Keratinocyte (primary cell): ENCODE results near the gene PLEKHM1. TPM values are rescaled to one million over a fixed set of nuclear protein-coding genes. Genes with fewer than 3 reads are reported as not detected.

ENCODE experiments used
- DNase-seq: peaks from one replicate; pipeline ENCODE4 v3.0.0-alpha.2; 2011; ENCODE audit warnings: low read depth, missing footprints, low spot score
- FAIRE-seq: peaks from 2 replicates; lab custom pipeline; 2011; peaks lifted over from hg19 to GRCh38; lab: Jason Lieb, UNC
- H2AFZ ChIP-seq: 2 replicates; pipeline ENCODE4 v1.6.0; 2012; ENCODE audit warnings: low read length, control low read depth, inconsistent platforms; ENCODE audit not compliant: control insufficient read depth
- H3K27ac ChIP-seq: 2 replicates; pipeline ENCODE4 v1.5.1; 2011; ENCODE audit warnings: low read length; ENCODE audit not compliant: control insufficient read depth, insufficient read depth
- H3K27me3 ChIP-seq: 3 replicates; pipeline ENCODE4 v1.6.0; 2011; ENCODE audit warnings: low read length; ENCODE audit not compliant: control insufficient read depth, insufficient read depth; ENCODE audit errors: extremely low read depth
- H3K36me3 ChIP-seq, 2 experiments: 2 replicates in 1 of 2; 3 replicates in 1 of 2; pipeline ENCODE4 v1.5.1; 2011; ENCODE audit warnings: low read length in 2 of 2, mild to moderate bottlenecking in 1 of 2; ENCODE audit not compliant: control insufficient read depth in 2 of 2, insufficient read depth in 2 of 2; ENCODE audit errors: extremely low read depth in 1 of 2
- H3K4me1 ChIP-seq: 3 replicates; pipeline ENCODE4 v1.5.1; 2011; ENCODE audit warnings: low read length; ENCODE audit not compliant: control insufficient read depth, insufficient read depth; ENCODE audit errors: extremely low read depth
- H3K4me2 ChIP-seq: 3 replicates; pipeline ENCODE4 v1.6.0; 2011; ENCODE audit warnings: low read depth, low read length; ENCODE audit not compliant: control insufficient read depth, insufficient read depth; ENCODE audit errors: extremely low read depth
- H3K4me3 ChIP-seq, 3 experiments: fragments of 200-600 bp in 1 of 3; sonication (generic) in 1 of 3; 2 replicates in 2 of 3; 3 replicates in 1 of 3; pipeline ENCODE4 v1.5.1; 2011 to 2016; ENCODE audit warnings: low read length in 3 of 3, mild to moderate bottlenecking in 3 of 3, control low read depth in 2 of 3, inconsistent platforms in 1 of 3, low read depth in 1 of 3, mixed read lengths in 1 of 3, mixed run types in 1 of 3, moderate library complexity in 1 of 3; ENCODE audit not compliant: control insufficient read depth in 2 of 3, insufficient read depth in 2 of 3; ENCODE audit errors: extremely low read depth in 1 of 3
- H3K79me2 ChIP-seq: 2 replicates; pipeline ENCODE4 v1.6.0; 2012; ENCODE audit warnings: low read length; ENCODE audit not compliant: control insufficient read depth, insufficient read depth
- H3K9ac ChIP-seq: 3 replicates; pipeline ENCODE4 v1.6.0; 2011; ENCODE audit warnings: low read length; ENCODE audit not compliant: control insufficient read depth, insufficient read depth; ENCODE audit errors: extremely low read depth
- H3K9me1 ChIP-seq: 3 replicates; pipeline ENCODE4 v1.6.0; 2011; ENCODE audit warnings: low read length; ENCODE audit not compliant: control insufficient read depth, insufficient read depth; ENCODE audit errors: extremely low read depth
- H3K9me3 ChIP-seq: 2 replicates; pipeline ENCODE4 v1.5.1; 2012; ENCODE audit warnings: low read depth, low read length; ENCODE audit not compliant: control insufficient read depth
- H4K20me1 ChIP-seq: 3 replicates; pipeline ENCODE4 v1.6.0; 2011; ENCODE audit warnings: low read length; ENCODE audit not compliant: control insufficient read depth, insufficient read depth; ENCODE audit errors: extremely low read depth
- CTCF ChIP-seq, 3 experiments: IDR thresholded peaks in 1 of 3; conservative IDR thresholded peaks in 1 of 3; optimal IDR thresholded peaks in 1 of 3; 2 replicates in 2 of 3; 3 replicates in 1 of 3; pipeline versions ENCODE3 to v1.5.1; 2011; ENCODE audit warnings: low read length in 3 of 3, mild to moderate bottlenecking in 3 of 3, moderate library complexity in 2 of 3, control low read depth in 1 of 3, inconsistent platforms in 1 of 3; ENCODE audit not compliant: insufficient read depth in 2 of 3; ENCODE audit errors: extremely low read depth in 1 of 3
- EZH2 ChIP-seq: IDR thresholded peaks from one replicate; pipeline ENCODE4 v1.6.1; 2012; ENCODE audit warnings: inconsistent platforms, mild to moderate bottlenecking, low read length, moderate library complexity
- dilution Hi-C: fragments of 300-500 bp; cut with MboI; formaldehyde crosslinking; loops from one replicate; pipeline ENCODE4 v1.7.0; 2020; ENCODE audit warnings: low sequenced_read_pairs; ENCODE audit not compliant: extremely low pct_ligation_motif_present
- polyA plus RNA-seq, 5 experiments: library from polyadenylated mRNA; depleted of rRNA in 3 of 5; stranded (reverse) in 3 of 5; stranded (forward) in 1 of 5; unstranded in 1 of 5; fragments of >200 nt; gene quantifications; 1 replicate in 1 of 5; 2 replicates in 3 of 5; 3 replicates in 1 of 5; pipeline versions ENCODE4 v1.2.1 to v1.2.3, GENCODE V29; 2011 to 2012; ENCODE audit warnings: missing spikeins in 2 of 5, low read depth in 1 of 5, low replicate concordance in 1 of 5

PLEKHM1 gene
- polyA plus RNA-seq, 1 donor (not counting 4 experiments of a cell fraction or from before 2014, with no cell fraction given) = 33.0 TPM

DNA sequence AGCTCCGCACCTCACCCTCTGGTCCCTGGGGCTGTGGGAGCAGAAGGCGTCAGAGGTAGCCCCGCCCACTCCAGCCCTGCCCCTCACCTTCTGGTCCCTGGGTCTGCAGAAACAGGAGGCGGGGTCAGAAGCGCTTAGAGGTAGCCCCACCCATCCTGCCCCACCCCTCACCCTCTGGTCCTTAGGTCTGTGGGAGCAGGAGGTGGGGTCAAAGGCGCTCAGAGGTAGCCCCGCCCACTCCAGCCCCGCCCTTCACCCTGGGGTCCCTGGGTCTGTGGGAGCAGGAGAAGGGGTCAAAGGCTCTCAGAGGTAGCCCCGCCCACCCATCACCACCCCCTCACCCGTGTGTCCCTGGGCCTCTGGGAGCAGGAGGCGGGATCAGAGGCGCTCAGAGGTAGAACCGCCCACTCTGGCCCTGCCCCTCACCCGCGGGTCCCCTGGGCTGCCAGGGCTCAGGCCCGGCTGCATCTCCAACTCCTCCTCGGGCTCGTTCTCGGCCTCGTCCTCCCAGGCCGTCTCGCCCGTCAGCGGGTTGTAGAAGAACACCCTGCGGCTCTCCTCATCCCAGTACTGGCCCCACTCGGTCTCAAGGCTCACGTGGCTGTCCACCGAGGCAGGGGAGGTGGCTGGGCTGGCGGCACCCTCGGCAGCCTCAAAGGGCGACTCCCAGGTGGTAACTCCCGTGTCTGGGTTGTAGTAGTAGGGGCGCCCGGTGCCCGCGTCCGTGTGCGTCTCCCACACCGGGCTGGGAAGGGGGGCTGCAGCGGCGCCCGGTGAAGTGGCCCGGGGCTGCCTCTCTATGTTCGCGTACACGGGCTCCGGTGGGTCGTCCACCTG is 85.1 kb downstream of the PLEKHM1 start:
- FAIRE-seq (no peak), DNase-seq (no peak)
- Histone ChIP-seq H3K27me3 (no peaks in the 10 kb centered on the region), H3K4me2 (no peak overlapping the region), H3K36me3 (peaks cover 18 to 41% of the 10 kb centered on the region in 2 experiments), H4K20me1 (no peaks in the 10 kb centered on the region), H2AFZ (no peak overlapping the region), H3K27ac (no peak overlapping the region), H3K9ac (no peak overlapping the region), H3K79me2 (no peaks in the 10 kb centered on the region), H3K9me3 (no peaks in the 10 kb centered on the region), H3K4me3 (no peak overlapping the region), H3K4me1 (no peaks in the 10 kb centered on the region), H3K9me1 (no peaks in the 10 kb centered on the region)
- TF ChIP-seq CTCF (optimal IDR thresholded peaks at IDR 0.05 in 1 of 3, IDR thresholded peaks at IDR 0.05 in 1 of 3, conservative IDR thresholded peaks at IDR 0.05 in 1 of 3; ENCODE audit: extremely low read depth in 1 of 3, insufficient read depth in 2 of 3, low read length in 3 of 3) (no peak), EZH2 (no peak)
- dilution Hi-C loops = no loop called here

- Histone ChIP-seq H3K27ac (no peak overlapping the region), H3K36me3 (peaks cover 18 to 46% of the 10 kb centered on the region in 2 experiments), H3K4me1 (no peaks in the 10 kb centered on the region), H3K9me1 (no peaks in the 10 kb centered on the region), H4K20me1 (no peaks in the 10 kb centered on the region), H3K4me2 (no peak overlapping the region), H3K9me3 (no peaks in the 10 kb centered on the region), H3K4me3 (no peak overlapping the region), H3K79me2 (no peaks in the 10 kb centered on the region), H3K27me3 (no peaks in the 10 kb centered on the region), H3K9ac (no peak overlapping the region), H2AFZ (no peak overlapping the region)
- dilution Hi-C loops = no loop called here
- TF ChIP-seq CTCF (optimal IDR thresholded peaks at IDR 0.05 in 1 of 3, IDR thresholded peaks at IDR 0.05 in 1 of 3, conservative IDR thresholded peaks at IDR 0.05 in 1 of 3; ENCODE audit: extremely low read depth in 1 of 3, insufficient read depth in 2 of 3, low read length in 3 of 3) (no peak), EZH2 (no peak)
- FAIRE-seq (no peak), DNase-seq (no peak)
Observed at GRCh38 chr17:45404870-45405249, 85.7 kb downstream of the PLEKHM1 start.
